Activated B cell treated with CpG ODN at 0.5 μM for 24 hours (primary cell): ENCODE results near the gene C2. TPM values are rescaled to one million over a fixed set of nuclear protein-coding genes. Genes with fewer than 3 reads are reported as not detected.

Experiments
- ATAC-seq: fragments of 200-7000 bp; cut with Tn5 transposase; one replicate; pipeline ENCODE4 v1.10.0; 2021; ENCODE audit warnings: low read depth, mild to moderate bottlenecking, moderate library complexity
- CTCF ChIA-PET: fragments of 350-600 bp; sonication (Branson Sonifier 250); formaldehyde crosslinking; loops from one replicate; lab custom pipeline; 2021; ENCODE audit warnings: antibody characterized with exemption; lab: Charles Lee
- POLR2A ChIA-PET: fragments of 350-600 bp; sonication (Branson Sonifier 250); formaldehyde crosslinking; loops from one replicate; lab custom pipeline; 2021; ENCODE audit warnings: antibody characterized with exemption; lab: Charles Lee
- DNase-seq: peaks from one replicate; pipeline ENCODE4 v3.0.0; 2022
- H3K27ac Mint-ChIP-seq: one replicate; pipeline ENCODE4 v1.8.0; 2020; ENCODE audit warnings: mixed read lengths
- H3K27me3 Mint-ChIP-seq: one replicate; pipeline ENCODE4 v1.8.0; 2021; ENCODE audit warnings: mixed read lengths
- H3K36me3 Mint-ChIP-seq: one replicate; pipeline ENCODE4 v1.8.0; 2021; ENCODE audit warnings: low read depth, mixed read lengths
- H3K4me1 Mint-ChIP-seq: one replicate; pipeline ENCODE4 v1.8.0; 2021; ENCODE audit warnings: mixed read lengths
- H3K4me3 Mint-ChIP-seq: one replicate; pipeline ENCODE4 v1.8.0; 2020; ENCODE audit warnings: mild to moderate bottlenecking, mixed read lengths
- H3K9me3 Mint-ChIP-seq: one replicate; pipeline ENCODE4 v1.8.0; 2020; ENCODE audit warnings: mixed read lengths
- intact Hi-C: fragments of 100-400 bp; cut with micrococcal nuclease; formaldehyde crosslinking; loops from one replicate; pipeline ENCODE4 v1.15.1; 2024
- total RNA-seq: library from RNA; stranded (reverse); gene quantifications from 2 replicates; pipeline ENCODE4 v1.2.3, GENCODE V29; 2022
- TF ChIP-seq, protein P1 (sequence below): fragments of 200-600 bp; IDR thresholded peaks from one replicate; pipeline ENCODE4 v1.8.0; 2022; ENCODE audit warnings: antibody characterized with exemption, mild to moderate bottlenecking

The C2 gene
- total RNA-seq, 1 donor from 2014 or later: 0.95 TPM

DNA sequence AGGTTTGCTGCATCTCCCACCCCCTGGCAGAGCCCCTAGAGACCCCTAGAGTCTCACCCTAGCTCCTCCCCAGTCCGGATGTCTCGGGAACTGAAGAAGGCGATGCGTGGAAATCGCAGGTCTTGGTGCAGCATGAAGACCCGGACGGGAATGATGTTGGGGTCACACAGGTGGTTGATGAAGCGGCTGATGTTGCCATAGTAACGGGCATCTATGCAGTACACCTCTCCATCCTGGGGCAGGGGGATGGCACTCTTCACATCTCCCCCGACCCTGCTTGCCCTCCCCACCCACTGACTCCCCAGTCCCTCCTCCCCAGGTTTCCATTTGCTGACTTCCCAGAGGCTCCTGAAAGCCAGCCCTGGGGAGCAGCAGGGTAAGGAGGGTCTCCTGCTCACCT lies 46.9 kb upstream of the C2 start:
- Mint-ChIP-seq H3K4me3 (no peak overlapping the region), H3K36me3 (peaks cover 60% of the 10 kb centered on the region), H3K9me3 (no peaks in the 10 kb centered on the region), H3K27ac (no peak overlapping the region), H3K4me1 (no peaks in the 10 kb centered on the region), H3K27me3 (no peaks in the 10 kb centered on the region)
- TF ChIP-seq, protein P1, sequence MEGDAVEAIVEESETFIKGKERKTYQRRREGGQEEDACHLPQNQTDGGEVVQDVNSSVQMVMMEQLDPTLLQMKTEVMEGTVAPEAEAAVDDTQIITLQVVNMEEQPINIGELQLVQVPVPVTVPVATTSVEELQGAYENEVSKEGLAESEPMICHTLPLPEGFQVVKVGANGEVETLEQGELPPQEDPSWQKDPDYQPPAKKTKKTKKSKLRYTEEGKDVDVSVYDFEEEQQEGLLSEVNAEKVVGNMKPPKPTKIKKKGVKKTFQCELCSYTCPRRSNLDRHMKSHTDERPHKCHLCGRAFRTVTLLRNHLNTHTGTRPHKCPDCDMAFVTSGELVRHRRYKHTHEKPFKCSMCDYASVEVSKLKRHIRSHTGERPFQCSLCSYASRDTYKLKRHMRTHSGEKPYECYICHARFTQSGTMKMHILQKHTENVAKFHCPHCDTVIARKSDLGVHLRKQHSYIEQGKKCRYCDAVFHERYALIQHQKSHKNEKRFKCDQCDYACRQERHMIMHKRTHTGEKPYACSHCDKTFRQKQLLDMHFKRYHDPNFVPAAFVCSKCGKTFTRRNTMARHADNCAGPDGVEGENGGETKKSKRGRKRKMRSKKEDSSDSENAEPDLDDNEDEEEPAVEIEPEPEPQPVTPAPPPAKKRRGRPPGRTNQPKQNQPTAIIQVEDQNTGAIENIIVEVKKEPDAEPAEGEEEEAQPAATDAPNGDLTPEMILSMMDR: no peak
- intact Hi-C loops: no loop called here
- ChIA-PET POLR2A (no interaction called here), CTCF (no interaction called here)
- DNase-seq (no peak), ATAC-seq (no peak)

DNA sequence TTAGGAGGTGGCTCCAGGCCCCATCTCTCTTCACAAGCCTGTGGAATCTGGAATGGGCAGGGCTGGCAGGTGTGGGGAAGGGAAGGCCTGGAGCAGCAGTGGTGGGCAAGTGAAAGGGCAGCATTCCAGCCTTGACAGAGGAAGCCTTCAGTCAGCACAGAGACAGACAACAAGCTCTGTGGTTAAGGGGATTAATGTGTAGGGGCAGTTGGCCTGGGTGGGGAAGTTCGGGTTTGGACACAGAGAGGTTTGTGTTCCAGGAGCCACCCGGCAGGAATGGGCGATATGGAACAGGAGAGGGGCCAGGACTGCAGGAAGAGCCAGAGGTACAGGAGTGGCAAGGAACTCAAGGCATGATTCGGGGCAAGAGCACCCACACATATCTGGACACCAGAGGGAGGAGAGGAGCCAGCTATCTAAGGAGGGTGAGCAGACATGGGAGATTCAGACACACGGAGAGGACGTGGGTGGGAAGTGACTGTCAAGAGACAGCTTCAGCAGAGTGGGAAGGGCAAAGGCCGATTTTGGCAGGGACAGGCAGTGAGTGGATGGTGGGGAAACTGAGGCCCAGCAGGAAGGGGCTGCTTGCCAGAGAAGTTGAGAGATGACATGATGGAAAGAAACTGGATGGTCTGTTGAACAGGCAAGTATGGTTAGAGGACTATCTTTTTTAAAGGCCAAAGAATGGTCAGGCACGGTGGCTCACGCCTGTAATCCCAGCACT lies 46.2 kb upstream of the C2 start:
- Mint-ChIP-seq H3K9me3 (no peaks in the 10 kb centered on the region), H3K36me3 (peaks cover 66% of the 10 kb centered on the region), H3K27me3 (no peaks in the 10 kb centered on the region), H3K4me1 (no peaks in the 10 kb centered on the region), H3K4me3 (no peak overlapping the region), H3K27ac (no peak overlapping the region)
- ChIA-PET POLR2A (interaction anchor here (0.7 to 0.9 kb wide), 3 partner anchors 25 to 217 kb away, joined by 3 to 4 read pairs (median 3); partner anchors contain the start of gene GPANK1), CTCF (no interaction called here)
- DNase-seq (no peak), ATAC-seq (no peak)
- intact Hi-C loops: no loop called here
- TF ChIP-seq, protein P1: no peak

DNA sequence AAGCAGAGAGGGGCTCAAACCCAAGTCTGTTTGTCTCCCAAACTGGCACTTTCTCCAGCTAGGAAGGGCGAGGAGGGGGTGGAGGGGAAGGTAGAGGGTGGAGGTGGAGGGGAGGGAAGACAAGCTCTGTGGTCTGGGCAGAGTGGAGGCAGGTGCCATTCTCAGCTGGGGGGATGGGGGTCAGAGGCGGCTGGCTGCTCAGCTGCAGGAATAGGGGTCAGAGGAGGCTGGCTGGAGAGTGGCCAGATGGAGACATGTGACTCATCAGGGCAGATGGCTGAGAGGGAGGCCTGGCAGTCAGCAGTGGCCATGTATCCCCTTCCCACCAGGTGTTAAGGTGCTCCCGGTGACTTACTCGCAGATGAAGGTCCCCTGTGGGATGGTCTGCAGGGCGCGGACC lies 45.2 kb upstream of the C2 start:
- Mint-ChIP-seq H3K27ac (no peak overlapping the region), H3K4me1 (no peaks in the 10 kb centered on the region), H3K9me3 (no peaks in the 10 kb centered on the region), H3K27me3 (no peaks in the 10 kb centered on the region), H3K36me3 (peaks cover 76% of the 10 kb centered on the region), H3K4me3 (no peak overlapping the region)
- ChIA-PET POLR2A (interaction anchor here (0.6 to 0.7 kb wide), 2 partner anchors 26 to 258 kb away, joined by 4 to 9 read pairs; no protein-coding TSS in a partner anchor), CTCF (no interaction called here)
- no peak for ATAC-seq
- intact Hi-C loops: no loop called here
- DNase-seq: no peak
- TF ChIP-seq, protein P1: no peak

DNA sequence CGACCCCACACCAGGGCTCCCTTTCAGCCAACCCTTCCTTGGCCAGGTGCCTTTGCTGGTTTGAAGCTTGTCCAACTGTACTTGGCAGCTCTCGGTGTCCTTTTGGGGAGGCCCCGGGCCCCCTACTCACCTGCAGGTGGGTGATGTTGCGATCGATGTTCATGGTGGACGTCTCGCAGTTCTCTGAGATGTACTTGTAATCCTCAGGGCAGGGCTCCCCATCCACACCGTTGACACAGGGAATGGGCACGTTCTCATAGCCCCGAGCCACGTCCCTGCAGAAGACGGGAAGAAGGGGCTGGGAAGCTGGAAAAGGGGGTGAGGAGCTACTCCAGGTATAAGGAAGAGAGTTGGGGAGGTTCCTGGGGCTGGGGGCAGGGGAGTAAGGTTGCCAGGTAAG lies 43.8 kb upstream of the C2 start:
- Mint-ChIP-seq H3K27ac (no peak overlapping the region), H3K27me3 (no peaks in the 10 kb centered on the region), H3K36me3 (peaks cover 87% of the 10 kb centered on the region), H3K4me1 (no peaks in the 10 kb centered on the region), H3K4me3 (no peak overlapping the region), H3K9me3 (no peaks in the 10 kb centered on the region)
- ATAC-seq (no peak), DNase-seq (no peak)
- CTCF ChIA-PET: no interaction called here
- TF ChIP-seq, protein P1: no peak
- intact Hi-C loops: no loop called here
- POLR2A ChIA-PET: no interaction called here

DNA sequence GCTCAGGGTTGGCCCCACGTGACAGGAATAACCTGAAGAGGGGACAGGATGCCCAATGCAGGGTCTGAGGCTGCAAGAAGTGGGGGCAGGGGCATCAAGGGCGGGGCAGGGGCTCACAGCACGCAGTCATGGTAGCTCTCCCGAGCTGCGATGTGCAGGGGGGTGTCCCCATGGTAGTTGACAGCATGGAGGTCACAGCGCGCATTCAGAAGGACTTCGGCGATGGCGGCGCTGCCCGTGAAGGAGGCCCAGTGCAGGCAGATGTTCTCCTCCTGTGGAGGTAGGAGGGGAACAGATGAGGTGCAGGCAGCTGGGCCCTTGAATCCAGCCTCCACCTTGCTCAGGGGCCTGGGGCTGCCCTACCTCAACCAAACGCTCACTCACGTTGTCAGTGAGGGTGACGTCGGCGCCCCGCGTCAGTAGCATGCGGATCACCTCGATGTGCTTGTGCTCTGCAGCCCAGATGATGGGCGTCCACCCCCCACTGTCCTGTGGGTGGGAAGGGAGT lies 42.9 kb upstream of the C2 start:
- Mint-ChIP-seq H3K9me3 (no peaks in the 10 kb centered on the region), H3K4me1 (no peaks in the 10 kb centered on the region), H3K36me3 (peaks cover 93% of the 10 kb centered on the region), H3K27me3 (no peaks in the 10 kb centered on the region), H3K27ac (no peak overlapping the region), H3K4me3 (no peak overlapping the region)
- POLR2A ChIA-PET: interaction anchor here (0.5 kb wide), 1 partner anchor 55 kb away, joined by 4 read pairs; no protein-coding TSS in a partner anchor
- intact Hi-C loops: no loop called here
- ATAC-seq: no peak
- TF ChIP-seq, protein P1: no peak
- no peak for DNase-seq
- CTCF ChIA-PET: no interaction called here
